Measurements from ENCODE around the gene TMEM18. TPM values are rescaled to one million over a fixed set of nuclear protein-coding genes. Genes with fewer than 3 reads are reported as not detected.
A peak's percentile ranks its signal among the peaks of the same experiment; 100 is the strongest.

TMEM18 gene
- total and polyA plus RNA-seq, 2 of the 4 experiments (the other 2 are of a cell fraction), result 15.2 to 30.2 TPM

- intact Hi-C loops (cut with micrococcal nuclease), result loop anchor here (10.0 kb wide), 1 partner anchor 360 kb away; no protein-coding TSS in a partner anchor
- no peak overlapping the region for H2AFZ ChIP-seq (replicated peaks; ENCODE audit: low read length, poor library complexity)
- H3K4ac ChIP-seq (ENCODE audit: low read depth, low read length), result no peak overlapping the region
- 20% methylated on average over 2 of the region's 6 CpGs; no CpG with 5 or more reads in 1 of the 2 experiments for WGBS, 2 experiments (ENCODE audit: extremely low coverage in 2 of 2, insufficient read length in 1 of 2)
- no peaks in the 10 kb centered on the region for H3K27me3 ChIP-seq (ENCODE audit: control insufficient read depth, insufficient read depth, low read length)
- 0 out of 2 replicates have a peak overlapping the region, but pooled peaks have one; percentile 10 for H3K4me2 ChIP-seq (ENCODE audit: low read depth, low read length)
- no peak overlapping the region for H3K18ac ChIP-seq (ENCODE audit: low read depth, low read length)
- no peak overlapping the region for H2BK5ac ChIP-seq (ENCODE audit: low read depth, low read length, poor library complexity, severe bottlenecking)
- no peak for DNase-seq
- no peak overlapping the region for H3K23ac ChIP-seq (ENCODE audit: low read depth, low read length)
- no peak for ATAC-seq (ENCODE audit: low read depth)
- H4K91ac ChIP-seq (ENCODE audit: insufficient read depth, low read depth, low read length), result no peak overlapping the region
- H2AK5ac ChIP-seq (ENCODE audit: low read depth, low read length), result no peak overlapping the region
- H2AK9ac ChIP-seq (replicated peaks; ENCODE audit: low read depth, low read length, poor library complexity), result no peak overlapping the region
- no peak overlapping the region for H3K4me3 ChIP-seq (ENCODE audit: insufficient read depth, low read depth, low read length)
- H3K9me3 ChIP-seq (ENCODE audit: control insufficient read depth, insufficient read depth, low read length), result no peaks in the 10 kb centered on the region
- H3K9ac ChIP-seq (ENCODE audit: low read depth, low read length), result no peak overlapping the region; the same call in 1 of the 2 replicates
- no peaks in the 10 kb centered on the region for H3K9me1 ChIP-seq (ENCODE audit: insufficient read depth, low read length)
- H3K14ac ChIP-seq (replicated peaks; ENCODE audit: low read depth, low read length), result no peak overlapping the region
- no peak overlapping the region for H2BK120ac ChIP-seq (ENCODE audit: low read depth, low read length)
- no TSS peak for BruUV-seq (replicated peaks)
- H4K5ac ChIP-seq (ENCODE audit: low read depth, low read length), result no peak overlapping the region
- TF ChIP-seq MXI1 (IDR thresholded peaks at IDR 0.05; ENCODE audit: borderline replicate concordance, low read depth, low read length) (no peak), CTCF (conservative IDR thresholded peaks at IDR 0.05; ENCODE audit: low read depth, low read length) (no peak), RAD21 (IDR thresholded peaks at IDR 0.05; ENCODE audit: low read length) (no peak), POLR2A (IDR thresholded peaks at IDR 0.05; ENCODE audit: low read depth, low read length) (no peak), FOS (IDR thresholded peaks at IDR 0.05; ENCODE audit: low read depth, low read length) (no peak), BHLHE40 (IDR thresholded peaks at IDR 0.05; ENCODE audit: low read depth, low read length) (no peak), ELK1 (IDR thresholded peaks at IDR 0.05; ENCODE audit: borderline replicate concordance, low read depth, low read length) (no peak), RFX5 (IDR thresholded peaks at IDR 0.05; ENCODE audit: low read depth, low read length) (no peak), NFE2L2 (IDR thresholded peaks at IDR 0.05; ENCODE audit: low read depth, low read length) (no peak), CEBPB (IDR thresholded peaks at IDR 0.05; ENCODE audit: low read depth, low read length) (no peak), CHD1 (IDR thresholded peaks at IDR 0.05; ENCODE audit: low read depth, low read length) (no peak), MAZ (IDR thresholded peaks at IDR 0.05; ENCODE audit: borderline replicate concordance, low read depth, low read length) (no peak), SMC3 (IDR thresholded peaks at IDR 0.05; ENCODE audit: low read depth, low read length) (no peak), RCOR1 (IDR thresholded peaks at IDR 0.05; ENCODE audit: insufficient replicate concordance, low read length) (no peak), MAFK (IDR thresholded peaks at IDR 0.05; ENCODE audit: low read depth, low read length) (no peak), USF2 (IDR thresholded peaks at IDR 0.05; ENCODE audit: low read depth, low read length) (no peak)
- no peak overlapping the region for H2BK15ac ChIP-seq (ENCODE audit: low read depth, low read length)
- in situ Hi-C loops (cut with MboI; ENCODE audit: low sequenced_read_pairs), result no loop called here
- no peaks in the 10 kb centered on the region for H3K36me3 ChIP-seq (ENCODE audit: control insufficient read depth, insufficient read depth, low read length)
- H3K4me1 ChIP-seq (ENCODE audit: control insufficient read depth, insufficient read depth, low read length), result peaks cover 5% of the 10 kb centered on the region
- no peaks in the 10 kb centered on the region for H4K20me1 ChIP-seq (ENCODE audit: insufficient read depth, low read length)
- H3K79me1 ChIP-seq (ENCODE audit: low read depth in 1 of 2, low read length in 2 of 2), result no peaks in the 10 kb centered on the region
- peak overlapping the region; percentile 9; the same call in 1 of the 2 replicates for H2BK20ac ChIP-seq (ENCODE audit: low read depth, low read length)
- H3K27ac ChIP-seq (ENCODE audit: insufficient read depth, low read length), result no peak overlapping the region
- ChIA-PET POLR2A (ENCODE audit: unreplicated experiment) (interaction anchor here (0.7 kb wide), 1 partner anchor 15 kb away, joined by 3 read pairs; no protein-coding TSS in a partner anchor), CTCF (interaction anchor here (0.5 to 1.6 kb wide), 2 partner anchors 18 to 21 kb away, joined by 3 to 4 read pairs; no protein-coding TSS in a partner anchor)
- no peak overlapping the region for H3K56ac ChIP-seq (ENCODE audit: extremely low read depth, insufficient read depth, low read length)
- dilution Hi-C loops (cut with HindIII; ENCODE audit: low sequenced_read_pairs, unreplicated experiment), result no loop called here
- H4K8ac ChIP-seq (ENCODE audit: low read depth in 2 of 2, low read length in 2 of 2), result no peak overlapping the region
Observed at GRCh38 chr2:694906-695510, 17.8 kb upstream of the TMEM18 start.

Measured in IMR-90 (cell line).